Gastrocnemius medialis (tissue), 4 donors: ENCODE data around the gene KMT2B.

Source experiments
- CTCF ChIP-seq, 5 experiments: fragments of 450-650 bp in 3 of 5; fragments of 200-600 bp in 2 of 5; sonication (generic) in 2 of 5; IDR thresholded peaks in 4 of 5; conservative IDR thresholded peaks in 1 of 5; 1 replicate in 4 of 5; 2 replicates in 1 of 5; pipeline ENCODE4 v1.5.1; 2016 to 2019; ENCODE audit warnings: antibody characterized with exemption in 5 of 5, mild to moderate bottlenecking in 3 of 5, moderate library complexity in 3 of 5
- POLR2A ChIP-seq, 2 donors: fragments of 450-650 bp; IDR thresholded peaks; one replicate each; pipeline ENCODE4 v1.6.1; 2017; ENCODE audit warnings: antibody characterized with exemption in 2 of 2, mild to moderate bottlenecking in 2 of 2, moderate library complexity in 2 of 2

- TF ChIP-seq CTCF (IDR thresholded peaks at IDR 0.05 in 4 of 5, conservative IDR thresholded peaks at IDR 0.05 in 1 of 5) (peak in 1 of 5 experiments; percentile 2), POLR2A (IDR thresholded peaks at IDR 0.05) (no peak)
Measured at GRCh38 chr19:35741203-35741515, 23.4 kb downstream of the KMT2B start.
